Epithelial cell of proximal tubule (primary cell): ENCODE measurements around the gene CPLANE1. TPM values are rescaled to one million over a fixed set of nuclear protein-coding genes. Genes with fewer than 3 reads are reported as not detected.
A peak's percentile ranks its signal among the peaks of the same experiment; 100 is the strongest.
"Not testable (repeated sequence)": the region's sequence is repeated elsewhere in the genome, so short reads cannot be mapped to it uniquely, and the experiment has no call there.

Source experiments
- DNase-seq: peaks from one replicate; pipeline ENCODE4 v3.0.0-alpha.2; 2011; ENCODE audit warnings: low read depth
- H3K4me3 ChIP-seq: 2 replicates; pipeline ENCODE4 v1.5.1; 2011; ENCODE audit warnings: low read depth, mild to moderate bottlenecking, low read length
- CTCF ChIP-seq: conservative IDR thresholded peaks from 2 replicates; pipeline ENCODE4 v1.5.1; 2012; ENCODE audit warnings: low read depth, mild to moderate bottlenecking, low read length
- total RNA-seq: library from RNA; depleted of rRNA; stranded (reverse); fragments of >200 nt; gene quantifications from 2 replicates; pipeline ENCODE4 v1.2.3, GENCODE V29; 2015

Gene CPLANE1
- total RNA-seq: 9.3 and 12.5 TPM in 2 replicates

DNA sequence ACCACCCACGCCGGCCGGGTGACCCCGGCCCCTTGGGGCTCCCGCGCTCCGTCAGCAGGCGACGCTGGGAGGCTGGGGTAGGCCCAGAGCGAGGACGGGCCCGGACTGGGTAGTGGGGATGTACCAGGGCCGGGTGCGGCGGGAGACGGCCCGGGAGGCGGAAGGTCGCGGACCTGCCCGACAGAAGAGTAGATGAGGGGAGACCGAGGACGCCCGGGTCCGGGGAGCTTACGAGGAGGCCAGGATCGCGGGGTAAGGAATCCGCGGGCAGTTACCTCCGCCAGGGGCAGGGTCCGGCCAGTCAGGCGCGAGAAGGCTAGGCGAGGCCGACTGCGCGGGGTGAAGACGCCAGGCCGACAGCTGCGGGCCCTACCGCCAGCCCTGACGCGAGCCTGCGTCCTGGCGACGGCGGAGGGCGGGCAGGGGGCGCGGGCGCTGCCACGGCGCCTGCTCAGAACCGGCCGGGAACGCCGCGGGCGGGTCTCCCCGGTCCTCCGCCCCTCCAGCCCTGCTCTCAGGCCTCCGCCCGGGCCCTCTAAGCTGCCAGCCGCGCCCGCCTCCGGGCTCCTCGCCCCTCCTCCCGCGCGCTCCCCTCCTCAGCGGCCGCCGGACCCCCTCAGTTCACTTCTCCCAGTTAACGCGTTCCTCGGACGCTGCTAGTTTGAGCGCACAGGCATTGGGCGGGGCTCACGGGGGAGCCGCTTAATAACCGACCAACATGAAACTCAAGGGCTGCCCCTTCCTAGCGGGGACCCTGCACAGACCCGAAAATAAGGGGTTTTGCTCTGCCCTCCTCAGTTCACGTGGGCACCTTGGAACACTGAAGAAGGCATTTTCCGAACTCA, at the start of gene CPLANE1:
Gene CPLANE1, minus strand, starts transcription at position 407 of the 845 bp plus-strand sequence. CDS start 1,678 bp downstream, outside the sequence.
- peak within 1 kb of the TSS; percentile 72 for H3K4me3 ChIP-seq
- no peak for DNase-seq
- no peak for TF ChIP-seq CTCF

DNA sequence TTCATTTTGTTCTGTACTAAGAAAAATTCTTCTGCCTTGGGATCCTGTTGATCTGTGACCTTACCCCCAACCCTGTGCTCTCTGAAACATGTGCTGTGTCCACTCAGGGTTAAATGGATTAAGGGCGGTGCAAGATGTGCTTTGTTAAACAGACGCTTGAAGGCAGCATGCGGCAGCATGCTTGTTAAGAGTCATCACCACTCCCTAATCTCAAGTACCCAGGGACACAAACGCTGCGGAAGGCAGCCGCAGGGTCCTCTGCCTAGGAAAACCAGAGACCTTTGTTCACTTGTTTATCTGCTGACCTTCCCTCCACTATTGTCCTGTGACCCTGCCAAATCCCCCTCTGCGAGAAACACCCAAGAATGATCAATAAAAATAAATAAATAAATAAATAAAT, 47.1 kb upstream of the CPLANE1 start:
- DNase-seq, H3K4me3 ChIP-seq: not testable (repeated sequence)

DNA sequence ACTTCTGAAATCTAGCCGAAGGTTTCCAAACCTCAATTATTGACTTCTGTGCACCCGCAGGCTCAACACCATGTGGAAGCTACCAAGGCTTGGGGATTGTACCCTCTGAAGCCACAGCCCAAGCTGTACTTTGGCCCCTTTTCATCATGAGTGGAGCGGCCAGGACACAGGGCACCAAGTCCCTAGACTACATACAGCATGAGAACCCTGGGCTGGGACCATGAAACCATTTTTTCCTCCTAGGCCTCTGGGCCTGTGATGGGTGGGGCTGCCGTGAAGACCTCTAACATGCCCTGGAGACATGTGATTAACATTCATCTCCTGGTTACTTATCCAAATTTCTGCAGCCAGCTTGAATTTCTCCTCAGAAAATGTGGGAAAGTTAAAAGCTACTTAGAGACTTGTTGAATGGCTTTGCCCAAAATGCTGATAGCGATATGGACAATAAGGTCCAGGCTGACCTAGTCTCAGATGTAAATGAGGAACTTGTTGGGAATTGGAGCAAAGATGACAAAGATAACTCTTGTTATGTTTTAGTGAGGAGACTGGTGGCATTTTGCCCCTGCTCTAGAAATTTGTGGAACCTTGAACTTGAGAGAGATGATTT, 34.1 kb upstream of the CPLANE1 start:
- TF ChIP-seq CTCF: no peak
- no peak for DNase-seq
- H3K4me3 ChIP-seq: no peak overlapping the region

GRCh38 chr5:37275511-37275910, 26.3 kb upstream of the CPLANE1 start:
- DNase-seq: no peak
- TF ChIP-seq CTCF: no peak
- H3K4me3 ChIP-seq: no peak overlapping the region

DNA sequence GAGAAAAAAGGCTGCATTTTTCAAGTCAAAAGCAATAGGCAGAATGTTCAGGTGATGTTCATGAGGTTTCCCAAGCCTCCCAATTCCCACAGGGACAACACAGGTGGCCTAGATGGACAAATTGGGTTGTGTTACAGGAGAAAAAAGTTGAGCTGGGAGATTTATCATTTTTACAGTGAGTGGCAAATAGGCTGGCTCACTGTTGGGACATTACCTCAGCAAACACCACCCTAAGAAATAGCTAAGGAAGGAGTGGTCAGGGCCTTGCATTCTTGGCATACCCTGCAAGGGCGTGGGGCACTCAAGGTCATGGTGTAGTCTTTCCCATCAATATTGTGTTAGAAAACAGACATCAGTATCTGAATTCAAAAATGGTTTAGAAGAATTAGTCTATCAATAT, 23.3 kb upstream of the CPLANE1 start:
- no peak overlapping the region for H3K4me3 ChIP-seq
- DNase-seq: peak; percentile 38
- no peak for TF ChIP-seq CTCF

GRCh38 chr5:37268100-37268499, 18.9 kb upstream of the CPLANE1 start:
- H3K4me3 ChIP-seq, DNase-seq: not testable (repeated sequence)

- no peak overlapping the region for H3K4me3 ChIP-seq
- TF ChIP-seq CTCF: no peak
- no peak for DNase-seq
Measured at GRCh38 chr5:37255774-37256358, 6.7 kb upstream of the CPLANE1 start.
